Astrocyte (in vitro differentiated cells and primary cell): ENCODE measurements around the gene SH3RF1.
A peak's percentile ranks its signal among the peaks of the same experiment; 100 is the strongest.

ENCODE experiments used
- EZH2 ChIP-seq: IDR thresholded peaks from 2 replicates; pipeline ENCODE4 v1.6.1; 2012; ENCODE audit warnings: mild to moderate bottlenecking, low read length, inconsistent platforms; ENCODE audit not compliant: insufficient read depth
- TF ChIP-seq, protein P1 (sequence below): IDR thresholded peaks from 2 replicates; pipeline ENCODE4 v1.5.1; 2011; ENCODE audit warnings: low read depth, mild to moderate bottlenecking, inconsistent platforms, low read length, moderate library complexity; ENCODE audit not compliant: insufficient read depth

- TF ChIP-seq, protein P1, sequence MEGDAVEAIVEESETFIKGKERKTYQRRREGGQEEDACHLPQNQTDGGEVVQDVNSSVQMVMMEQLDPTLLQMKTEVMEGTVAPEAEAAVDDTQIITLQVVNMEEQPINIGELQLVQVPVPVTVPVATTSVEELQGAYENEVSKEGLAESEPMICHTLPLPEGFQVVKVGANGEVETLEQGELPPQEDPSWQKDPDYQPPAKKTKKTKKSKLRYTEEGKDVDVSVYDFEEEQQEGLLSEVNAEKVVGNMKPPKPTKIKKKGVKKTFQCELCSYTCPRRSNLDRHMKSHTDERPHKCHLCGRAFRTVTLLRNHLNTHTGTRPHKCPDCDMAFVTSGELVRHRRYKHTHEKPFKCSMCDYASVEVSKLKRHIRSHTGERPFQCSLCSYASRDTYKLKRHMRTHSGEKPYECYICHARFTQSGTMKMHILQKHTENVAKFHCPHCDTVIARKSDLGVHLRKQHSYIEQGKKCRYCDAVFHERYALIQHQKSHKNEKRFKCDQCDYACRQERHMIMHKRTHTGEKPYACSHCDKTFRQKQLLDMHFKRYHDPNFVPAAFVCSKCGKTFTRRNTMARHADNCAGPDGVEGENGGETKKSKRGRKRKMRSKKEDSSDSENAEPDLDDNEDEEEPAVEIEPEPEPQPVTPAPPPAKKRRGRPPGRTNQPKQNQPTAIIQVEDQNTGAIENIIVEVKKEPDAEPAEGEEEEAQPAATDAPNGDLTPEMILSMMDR: peak; percentile 59
- TF ChIP-seq EZH2: no peak
Observed at GRCh38 chr4:169311643-169312365, 41.0 kb upstream of the SH3RF1 start.
